ENCODE results near the gene SUV39H1.

SUV39H1 gene

DNA sequence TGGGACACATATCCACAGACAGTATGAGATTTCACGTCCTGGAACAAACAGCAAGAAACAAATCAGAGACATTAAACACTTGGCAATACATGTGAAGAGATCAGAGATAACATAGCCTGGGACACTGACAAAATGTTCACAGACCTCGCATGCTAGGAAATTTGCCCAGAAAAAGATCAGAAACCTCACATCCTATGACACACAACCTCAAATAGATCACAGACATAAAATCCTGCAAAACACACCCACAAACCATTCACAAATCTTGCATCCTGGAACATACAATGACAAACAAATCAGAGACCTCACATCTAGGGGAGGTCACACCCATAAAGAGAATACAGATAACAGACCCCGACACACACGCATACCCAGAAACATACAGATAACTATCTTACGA lies 18.0 kb downstream of the SUV39H1 start:
- DNase-seq (ENCODE audit: low read depth, low spot score): no peak

DNA sequence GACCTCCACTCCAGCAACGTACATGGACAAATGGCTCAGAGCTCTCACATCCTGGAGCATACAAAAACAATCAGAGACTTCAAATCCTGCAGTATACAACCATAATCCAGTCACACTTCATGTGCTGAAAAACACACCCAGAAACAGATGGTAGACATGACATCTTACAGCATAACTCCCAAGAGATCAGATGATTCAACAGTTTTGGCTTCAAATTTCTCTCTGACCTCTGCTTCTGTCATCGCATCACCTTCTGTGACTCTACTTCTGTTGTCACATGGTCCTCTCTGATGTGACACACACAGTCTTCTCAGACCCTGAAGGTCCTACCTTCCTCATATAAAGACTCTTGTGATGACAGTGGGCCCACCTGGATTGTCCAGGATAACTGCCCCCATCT lies 18.5 kb downstream of the SUV39H1 start:
- no peak for DNase-seq (ENCODE audit: low read depth, low spot score)

DNA sequence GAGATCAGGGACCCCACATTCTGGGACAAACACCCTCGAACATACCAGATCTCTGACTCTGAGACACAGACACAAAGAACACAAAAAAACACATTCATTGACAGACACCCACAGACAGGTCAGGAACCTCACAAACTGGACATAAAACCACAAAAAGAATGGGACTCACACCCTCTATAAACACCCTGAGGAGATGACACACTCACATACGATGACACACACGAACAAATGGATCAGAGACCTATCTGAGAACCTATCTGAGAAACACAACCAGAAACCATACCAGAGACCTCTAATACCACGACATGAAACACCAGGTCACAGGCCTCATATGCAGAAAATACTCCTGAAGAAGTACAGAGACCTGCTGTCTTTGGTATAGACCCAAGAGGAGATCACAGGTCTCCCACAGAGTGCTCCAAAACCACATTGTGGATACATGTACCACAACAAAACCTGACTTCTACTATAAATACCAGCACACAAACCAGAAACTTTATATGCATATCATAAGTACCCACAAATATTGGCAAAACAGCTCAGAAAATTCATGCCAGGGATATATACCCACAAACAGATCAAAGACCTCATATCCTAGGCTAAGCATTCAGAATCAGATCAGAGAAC lies 19.5 kb downstream of the SUV39H1 start:
- DNase-seq (ENCODE audit: low read depth, low spot score): peak; percentile 7

DNA sequence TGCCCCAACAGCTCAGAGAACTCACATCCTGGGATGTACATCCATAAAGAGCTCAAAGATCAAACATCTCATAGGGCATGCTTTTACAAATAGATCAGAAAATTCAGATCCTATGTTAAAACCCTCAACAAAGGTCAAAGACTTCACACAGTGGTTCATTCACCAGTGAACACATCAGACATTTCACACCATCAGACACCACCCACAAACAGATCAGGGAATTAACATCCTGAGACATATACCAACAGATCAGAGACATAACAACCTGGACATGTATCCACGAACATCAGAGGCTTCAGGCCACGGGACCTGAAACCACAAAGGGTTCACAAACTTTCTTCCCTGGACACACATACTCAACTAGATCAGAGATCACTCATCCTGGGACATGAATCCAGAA lies 23.4 kb downstream of the SUV39H1 start:
- DNase-seq (ENCODE audit: low read depth, low spot score): no peak

DNA sequence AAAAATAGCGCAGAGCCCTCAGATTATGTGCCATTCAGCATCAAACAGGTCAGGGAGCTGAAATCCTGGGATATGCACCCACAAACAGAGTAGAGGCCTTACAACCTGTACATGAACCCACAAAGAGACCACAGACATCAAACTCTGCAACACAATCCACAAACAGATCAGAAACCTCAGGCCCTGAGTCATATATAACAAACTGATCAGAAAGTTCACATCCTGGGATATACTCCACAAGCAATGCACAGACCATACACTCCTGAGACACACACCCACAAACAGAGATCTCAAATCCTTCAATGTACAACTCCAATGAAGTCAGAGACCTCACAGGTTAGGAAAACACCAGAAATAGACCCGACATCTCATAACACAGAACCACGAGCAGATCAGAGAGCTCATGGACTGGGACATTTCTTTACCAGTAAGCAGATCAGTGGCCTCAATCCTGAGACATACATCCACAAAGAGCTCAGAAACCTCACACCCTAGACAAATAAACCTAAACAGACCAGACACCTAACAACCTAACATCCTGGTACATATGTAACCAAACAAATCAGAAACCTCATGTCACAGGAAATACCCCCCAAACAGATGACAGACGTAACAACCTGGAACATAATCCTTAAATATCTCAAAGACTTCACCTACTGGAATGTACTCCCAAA lies 24.2 kb downstream of the SUV39H1 start:
- no peak for DNase-seq (ENCODE audit: low read depth, low spot score)

DNA sequence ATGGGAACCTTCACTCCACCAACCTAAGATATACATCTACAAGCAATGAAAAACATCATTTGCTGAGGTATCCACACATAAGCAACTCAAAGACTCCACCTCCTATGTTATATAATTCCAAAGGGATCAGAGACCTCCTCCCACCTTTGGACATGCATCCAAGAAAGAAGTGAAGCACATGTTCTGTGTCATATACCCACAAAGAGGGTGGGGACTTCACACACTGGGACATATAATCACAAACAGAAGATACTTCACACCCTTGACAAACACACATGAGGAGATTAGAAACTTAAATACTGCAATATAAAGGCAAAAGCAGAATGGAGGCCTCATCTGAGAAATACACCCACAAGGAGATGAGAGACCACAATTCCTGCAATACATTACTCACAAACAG lies 25.4 kb downstream of the SUV39H1 start:
- no peak for DNase-seq (ENCODE audit: low read depth, low spot score)

DNA sequence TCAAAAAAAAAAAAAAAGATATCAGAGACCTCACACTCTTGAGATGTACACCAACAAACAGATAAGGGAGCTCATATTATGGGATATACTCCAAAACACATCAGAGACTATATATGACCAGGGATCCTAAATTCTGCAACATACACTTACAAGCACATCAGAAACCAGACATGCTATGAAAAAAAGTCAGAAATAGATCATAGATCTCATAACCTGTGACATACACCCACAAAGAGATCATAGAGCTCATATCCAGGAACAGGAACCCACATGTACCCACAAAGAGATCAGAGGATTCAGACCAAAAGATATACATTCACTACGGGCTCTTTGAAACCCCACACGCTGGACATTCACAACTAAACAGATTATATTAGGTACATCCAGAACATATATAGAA lies 30.1 kb downstream of the SUV39H1 start:
- no peak for DNase-seq (ENCODE audit: low read depth, low spot score)

DNA sequence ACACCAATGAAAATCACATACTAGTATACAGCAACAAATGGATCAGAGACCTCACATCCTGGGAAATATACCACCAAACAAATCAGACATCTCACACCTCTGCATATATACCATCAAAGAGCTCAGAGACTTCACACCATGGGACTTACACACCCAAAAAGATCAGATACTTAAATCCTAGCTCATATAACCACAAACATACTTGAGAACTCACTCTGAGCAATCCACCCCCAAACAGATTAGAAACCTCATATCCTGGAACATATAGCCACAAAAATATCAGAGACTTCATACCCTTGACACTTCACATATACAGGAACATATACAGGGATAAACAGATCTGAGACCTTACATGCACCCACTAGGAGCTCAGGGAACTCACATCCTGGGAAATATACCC lies 32.1 kb downstream of the SUV39H1 start:
- no peak for DNase-seq (ENCODE audit: low read depth, low spot score)

DNA sequence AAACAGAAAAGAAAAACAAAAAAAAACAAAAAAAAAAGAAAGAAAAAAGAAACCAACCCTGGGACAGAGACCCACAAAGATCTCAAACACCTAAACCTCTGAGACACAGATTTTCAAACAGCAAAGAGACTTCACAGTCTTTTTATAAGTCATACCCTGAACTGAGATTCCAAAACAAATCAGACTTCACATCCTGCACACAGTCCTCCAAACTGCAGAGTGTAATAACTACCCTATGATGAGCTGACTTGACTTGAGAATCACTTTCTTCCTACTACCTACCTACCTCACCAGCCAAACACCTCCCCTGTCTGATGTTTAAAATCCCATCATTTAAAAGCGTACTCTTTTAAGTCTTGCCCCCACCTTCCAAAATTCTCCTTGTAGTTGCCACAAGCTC lies 39.8 kb downstream of the SUV39H1 start:
- no peak for DNase-seq (ENCODE audit: low read depth, low spot score)

DNA sequence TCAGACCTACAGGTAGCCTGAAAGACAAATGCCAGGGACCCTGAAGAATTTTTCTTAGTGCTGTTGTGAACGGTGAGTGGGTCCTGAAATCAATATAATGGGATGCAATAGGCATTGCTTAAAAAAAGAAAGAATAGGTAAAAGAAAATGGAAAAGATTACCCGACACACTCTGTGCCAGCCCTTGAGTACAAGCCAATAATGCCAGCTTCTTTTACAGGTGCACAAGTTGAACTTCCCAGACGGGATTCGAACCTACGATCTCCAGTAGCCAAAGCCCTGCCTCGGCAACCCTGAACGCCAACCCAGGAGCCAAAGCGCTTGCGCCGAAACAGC lies 40.3 kb downstream of the SUV39H1 start:
- no peak for DNase-seq (ENCODE audit: low read depth, low spot score)

DNA sequence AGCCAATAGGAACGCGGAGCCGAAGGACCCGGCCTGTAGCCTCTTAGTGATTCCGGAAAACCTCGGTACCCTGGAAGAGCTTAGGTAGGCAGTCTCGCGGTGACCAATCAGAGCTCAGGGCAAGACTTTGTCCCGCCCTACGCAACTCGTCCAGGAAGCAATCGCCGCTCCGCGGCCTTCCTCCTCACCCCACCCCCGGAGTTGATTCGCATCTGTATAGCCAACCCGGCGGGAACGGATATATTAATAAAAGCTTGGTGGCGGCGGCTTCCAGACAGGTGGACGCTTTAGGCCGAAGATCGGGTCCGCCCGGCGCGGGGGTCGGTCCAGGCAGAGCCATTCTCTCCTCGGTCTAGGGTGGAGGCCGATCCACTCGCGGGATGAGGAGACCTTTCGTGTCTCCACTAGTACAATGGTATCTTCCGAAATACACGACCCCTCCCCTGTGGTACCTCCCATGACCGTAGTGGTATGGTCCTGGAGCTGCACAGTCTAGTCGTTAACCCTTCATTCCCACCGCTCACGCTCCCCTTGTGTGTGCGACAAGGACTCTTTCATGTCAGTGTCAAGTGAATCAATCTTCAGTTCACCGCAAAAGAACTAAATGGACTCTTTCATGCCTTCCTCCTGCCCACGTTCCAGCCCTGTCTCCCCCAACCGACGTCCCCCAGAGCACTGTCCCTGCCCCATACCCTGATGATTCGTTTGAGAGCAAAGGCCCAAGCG lies 40.8 kb downstream of the SUV39H1 start:
- peak; percentile 97 for DNase-seq (ENCODE audit: low read depth, low spot score)

DNA sequence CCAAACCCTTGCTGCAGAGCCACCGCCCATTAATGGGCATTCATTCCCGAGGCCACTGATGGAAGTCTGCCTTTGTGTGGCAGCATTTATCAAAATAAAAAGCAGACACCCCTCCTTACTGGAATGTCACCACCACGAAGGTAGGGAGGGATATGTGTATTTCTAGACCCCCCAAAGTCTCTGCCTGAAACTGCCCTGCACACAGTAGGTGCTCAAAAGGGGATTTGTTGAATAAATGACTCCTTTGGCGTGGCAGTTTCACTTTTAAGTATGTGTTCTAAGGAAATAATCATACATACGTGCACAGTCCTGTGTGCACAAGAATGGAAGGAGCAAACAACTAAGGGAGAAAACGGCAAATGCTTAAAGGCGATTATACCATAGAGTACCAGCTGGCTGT lies 41.4 kb downstream of the SUV39H1 start:
- DNase-seq (ENCODE audit: low read depth, low spot score): no peak

DNA sequence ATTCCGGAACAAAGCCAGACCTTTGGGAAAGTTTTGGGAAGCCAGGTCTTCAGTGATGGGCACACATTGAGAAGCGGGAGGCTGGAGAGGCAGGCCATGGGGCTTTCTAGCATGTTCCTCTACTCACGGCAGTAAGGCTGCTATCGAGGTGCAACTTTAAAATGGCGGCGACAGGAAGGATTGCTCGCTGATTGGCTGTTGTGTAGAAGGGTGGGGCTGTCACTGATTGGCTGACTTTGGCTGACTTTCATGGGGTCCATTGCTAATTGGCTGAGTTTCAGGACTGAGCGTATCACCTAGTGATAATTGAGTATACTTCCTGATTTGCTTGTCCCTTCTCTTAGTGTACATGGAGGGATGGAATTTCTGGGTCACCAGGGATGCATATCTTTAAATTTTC lies 45.3 kb downstream of the SUV39H1 start:
- no peak for DNase-seq (ENCODE audit: low read depth, low spot score)

DNA sequence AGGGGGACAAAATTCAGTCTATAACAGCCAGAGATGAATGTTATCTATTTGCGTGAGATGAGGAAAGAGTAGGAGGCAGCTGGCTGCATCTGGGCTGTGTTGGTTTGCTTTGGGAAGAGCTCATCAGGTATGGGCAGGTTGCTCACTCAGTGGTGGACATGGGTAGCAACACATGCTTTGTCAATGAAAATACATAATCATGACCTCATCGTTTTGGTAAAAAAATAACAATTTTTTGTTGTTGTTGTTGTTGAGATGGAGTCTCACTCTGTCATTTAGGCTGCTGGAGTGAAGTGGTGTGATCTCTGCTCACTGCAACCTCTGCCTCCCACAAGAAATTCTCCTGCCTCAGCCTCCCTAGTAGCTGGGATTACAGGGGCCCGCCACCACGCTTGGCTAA lies 48.7 kb downstream of the SUV39H1 start:
- no peak for DNase-seq (ENCODE audit: low read depth, low spot score)

DNA sequence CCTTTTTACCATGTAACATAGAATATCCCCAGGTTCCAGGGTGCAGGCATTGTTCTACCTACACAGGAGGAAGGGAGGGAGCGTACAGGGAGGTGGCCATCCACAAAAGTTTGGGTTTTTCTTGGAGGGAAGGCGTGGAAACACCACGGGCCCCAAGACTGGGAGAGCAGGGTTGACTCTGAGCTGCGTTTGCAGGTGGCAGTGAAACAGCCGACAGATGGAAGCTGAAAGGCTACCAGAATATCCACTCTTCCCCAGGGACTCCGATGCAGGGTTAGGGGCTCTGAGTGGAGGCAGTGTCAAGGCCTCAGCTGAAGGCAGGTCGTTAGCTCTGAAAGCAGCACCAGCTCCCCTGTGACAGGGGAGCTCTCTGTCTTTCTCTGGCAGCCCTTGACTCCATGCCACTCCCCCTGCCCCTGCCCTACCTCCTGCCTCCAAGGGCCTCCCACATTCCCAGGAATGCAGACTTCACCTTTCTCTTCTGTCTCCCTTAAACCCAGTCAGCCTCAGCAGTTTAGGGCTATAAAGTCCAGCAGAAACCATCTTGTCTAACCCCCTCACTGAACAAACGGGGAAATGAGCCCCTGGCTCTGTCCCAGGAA lies 51.0 kb downstream of the SUV39H1 start:
- DNase-seq (ENCODE audit: low read depth, low spot score): no peak

DNA sequence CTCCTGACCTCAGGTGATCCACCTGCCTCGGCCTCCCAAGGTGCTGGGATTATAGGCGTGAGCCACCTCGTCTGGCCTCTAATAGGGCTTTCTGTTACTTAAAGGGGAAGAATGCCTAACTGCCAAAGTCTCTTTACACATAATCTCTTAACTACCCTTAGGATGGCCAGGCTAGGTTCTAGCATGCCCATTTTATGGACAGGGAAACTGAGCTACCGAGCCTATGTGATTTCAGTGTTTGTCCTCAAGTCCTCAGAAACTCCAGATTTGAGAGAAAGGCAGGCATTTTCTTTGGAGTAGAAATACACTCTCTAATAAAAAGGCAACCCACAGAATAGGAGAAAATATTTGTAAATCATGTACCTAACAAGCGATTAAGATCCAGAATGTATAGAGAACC lies 52.6 kb downstream of the SUV39H1 start:
- no peak for DNase-seq (ENCODE audit: low read depth, low spot score)

DNA sequence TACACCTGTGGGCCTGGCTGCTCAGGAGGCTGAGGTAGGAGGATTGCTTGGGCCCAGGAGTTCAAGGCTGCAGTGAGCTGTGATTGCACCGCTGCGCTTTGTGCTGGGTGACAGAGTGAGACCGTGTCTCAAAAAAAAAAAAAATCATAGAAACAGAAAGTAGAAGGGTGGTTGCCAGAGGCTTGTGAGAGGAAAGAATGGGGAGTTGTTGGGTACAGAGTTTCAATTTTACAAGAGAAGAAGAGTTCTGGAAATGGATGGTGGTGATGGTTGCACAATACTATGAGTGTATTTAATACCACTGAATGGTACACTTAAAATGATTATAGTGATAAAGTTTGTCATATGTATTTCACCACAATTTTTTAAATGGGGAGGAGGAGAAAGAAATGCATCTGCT lies 54.8 kb downstream of the SUV39H1 start:
- DNase-seq (ENCODE audit: low read depth, low spot score): no peak

DNA sequence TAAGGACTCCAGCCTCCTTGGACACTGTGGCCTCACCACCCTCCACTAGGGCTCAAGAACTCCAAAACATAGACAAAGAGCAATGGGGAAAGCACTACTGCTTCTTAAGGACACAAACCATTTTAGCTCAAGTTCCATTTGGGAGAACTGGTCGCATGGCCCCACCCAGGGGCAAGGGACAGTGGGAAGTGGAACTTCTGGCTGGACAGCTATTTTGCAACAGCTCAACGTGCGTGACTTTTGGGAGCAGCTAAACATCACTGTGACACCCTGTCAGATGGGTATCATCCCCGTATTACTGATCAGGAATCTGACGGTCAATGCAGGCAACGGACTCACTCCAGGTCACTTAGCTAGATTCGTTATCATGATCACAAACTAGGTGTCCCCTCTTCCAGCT lies 56.0 kb downstream of the SUV39H1 start:
- DNase-seq (ENCODE audit: low read depth, low spot score): no peak

DNA sequence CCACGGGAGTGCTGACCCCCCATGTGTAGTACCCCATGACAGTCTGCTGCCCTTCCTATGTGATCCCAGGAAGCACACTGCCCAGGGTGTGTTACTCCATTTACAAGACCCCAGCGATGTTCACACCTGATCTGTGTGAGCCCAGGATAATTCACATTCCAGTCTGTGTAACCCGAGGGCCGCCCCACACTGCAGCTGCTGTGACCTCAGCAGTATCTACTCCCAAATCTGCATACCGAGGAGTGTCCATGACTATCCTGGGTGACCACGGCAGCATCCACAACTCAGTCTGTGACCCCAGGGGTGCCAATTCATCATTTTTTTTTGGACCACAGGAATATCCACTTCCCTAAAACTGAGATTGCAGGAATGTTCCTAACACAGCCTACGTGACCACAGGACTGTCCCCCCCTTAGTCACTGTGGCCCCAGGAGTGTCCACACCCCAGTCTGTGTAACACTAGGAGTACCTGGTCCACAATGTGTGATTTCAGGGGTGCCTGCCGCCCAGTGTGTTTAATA lies 57.2 kb downstream of the SUV39H1 start:
- DNase-seq (ENCODE audit: low read depth, low spot score): no peak

DNA sequence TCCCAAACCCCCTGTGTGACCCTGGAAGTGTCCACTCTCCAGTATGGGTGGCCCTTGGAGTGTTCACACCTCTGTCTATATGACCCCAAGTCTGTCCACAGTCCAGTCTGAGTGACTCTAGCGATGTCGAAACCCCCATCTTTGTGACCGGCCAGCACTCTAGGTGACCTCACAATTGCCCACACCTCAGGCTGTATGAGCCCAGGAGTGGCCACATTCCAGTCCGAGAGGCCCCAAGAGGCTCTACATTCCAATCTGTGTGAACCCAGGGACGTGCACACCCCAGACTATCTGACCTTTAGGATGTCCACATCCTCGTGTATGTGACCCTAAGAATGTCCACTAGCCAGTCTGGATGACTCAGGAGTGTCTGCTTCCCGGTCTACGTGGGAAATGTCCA lies 57.7 kb downstream of the SUV39H1 start:
- DNase-seq (ENCODE audit: low read depth, low spot score): no peak
